Natural killer cell (primary cell): Measurements from ENCODE around the gene RAPGEF5. TPM values are rescaled to one million over a fixed set of nuclear protein-coding genes. Genes with fewer than 3 reads are reported as not detected.

ENCODE experiments used
- ATAC-seq, 3 donors: fragments of 150-1000 bp in 2 of 3; fragments of 200-7000 bp in 1 of 3; cut with Tn5 transposase; 1 replicate in 1 of 3; 2 replicates in 2 of 3; pipeline ENCODE4 v1.10.0; 2021; ENCODE audit warnings: mild to moderate bottlenecking in 2 of 3, moderate library complexity in 2 of 3
- DNase-seq, 2 donors: peaks; one replicate each; pipeline versions ENCODE4 v3.0.0 to v3.0.0-alpha.2; 2013 to 2021; ENCODE audit warnings: mixed read lengths in 1 of 2
- H3K27ac ChIP-seq: one replicate; pipeline ENCODE4 v1.5.1; 2013; ENCODE audit warnings: mild to moderate bottlenecking, low read length
- H3K27me3 ChIP-seq: one replicate; pipeline ENCODE4 v1.6.1; 2013; ENCODE audit warnings: low read length; ENCODE audit not compliant: control insufficient read depth, insufficient read depth
- H3K36me3 ChIP-seq: one replicate; pipeline ENCODE4 v1.6.1; 2013; ENCODE audit warnings: low read length; ENCODE audit not compliant: control insufficient read depth, insufficient read depth
- H3K4me1 ChIP-seq: one replicate; pipeline ENCODE4 v1.6.1; 2013; ENCODE audit warnings: low read length; ENCODE audit not compliant: control insufficient read depth, insufficient read depth
- H3K4me3 ChIP-seq: one replicate; pipeline ENCODE4 v1.5.1; 2013; ENCODE audit warnings: low read length
- H3K9me3 ChIP-seq: one replicate; pipeline ENCODE4 v1.6.1; 2013; ENCODE audit warnings: low read length; ENCODE audit not compliant: control insufficient read depth, insufficient read depth
- H3K27ac Mint-ChIP-seq, 2 donors: one replicate each; pipeline ENCODE4 v1.8.0; 2022; ENCODE audit warnings: mild to moderate bottlenecking in 2 of 2, mixed read lengths in 2 of 2, moderate library complexity in 1 of 2
- H3K27me3 Mint-ChIP-seq, 2 donors: one replicate each; pipeline ENCODE4 v1.8.0; 2022; ENCODE audit warnings: low read depth in 2 of 2, mixed read lengths in 2 of 2
- H3K36me3 Mint-ChIP-seq: one replicate; pipeline ENCODE4 v1.8.0; 2022; ENCODE audit warnings: mixed read lengths
- H3K4me1 Mint-ChIP-seq, 2 donors: one replicate each; pipeline ENCODE4 v1.8.0; 2022; ENCODE audit warnings: mixed read lengths in 2 of 2
- H3K4me3 Mint-ChIP-seq: one replicate; pipeline ENCODE4 v1.8.0; 2022; ENCODE audit warnings: mild to moderate bottlenecking, moderate library complexity, mixed read lengths
- H3K9me3 Mint-ChIP-seq, 2 donors: one replicate each; pipeline ENCODE4 v1.8.0; 2022; ENCODE audit warnings: mixed read lengths in 2 of 2
- WGBS: methylation state at CpG from one replicate; pipeline ENCODE4 v1.1.7; 2013; ENCODE audit warnings: missing lambda C conversion rate; ENCODE audit not compliant: insufficient coverage; 5-methylcytosine and 5-hydroxymethylcytosine counted together
- intact Hi-C: fragments of 100-400 bp; cut with micrococcal nuclease; formaldehyde crosslinking; loops from one replicate; pipeline ENCODE4 v1.14.2; 2022
- total RNA-seq, 4 donors: library from RNA; stranded (reverse); fragments of 120-200 nt in 1 of 4; gene quantifications; one replicate each; pipeline versions ENCODE4 v1.2.3 to v1.2.4, GENCODE V29; 2013 to 2022
- TF ChIP-seq, protein P1 (sequence below): fragments of 200-600 bp; IDR thresholded peaks from one replicate; pipeline ENCODE4 v1.8.0; 2022; ENCODE audit warnings: antibody characterized with exemption

Gene RAPGEF5
- total RNA-seq, 3 donors from 2014 or later (not counting 1 experiment from before 2014, with no cell fraction given), result 0.26 to 0.33 TPM; not detected in 1

GRCh38 chr7:22192801-22193200 is 164.2 kb downstream of the RAPGEF5 start:
- no peak for ATAC-seq
- H3K36me3 Mint-ChIP-seq, result no peaks in the 10 kb centered on the region
- H3K27ac Mint-ChIP-seq, result no peak overlapping the region
- no peak for DNase-seq
- no peaks in the 10 kb centered on the region for H3K9me3 Mint-ChIP-seq
- peaks cover 0 to 3% of the 10 kb centered on the region in 2 donors for H3K27me3 Mint-ChIP-seq
- Histone ChIP-seq H3K4me3 (no peak overlapping the region), H3K9me3 (no peaks in the 10 kb centered on the region), H3K36me3 (no peaks in the 10 kb centered on the region), H3K27ac (no peak overlapping the region), H3K27me3 (no peaks in the 10 kb centered on the region), H3K4me1 (no peaks in the 10 kb centered on the region)
- intact Hi-C loops, result no loop called here
- WGBS, result 38% methylated on average over 3 of the region's 3 CpGs
- TF ChIP-seq, protein P1, sequence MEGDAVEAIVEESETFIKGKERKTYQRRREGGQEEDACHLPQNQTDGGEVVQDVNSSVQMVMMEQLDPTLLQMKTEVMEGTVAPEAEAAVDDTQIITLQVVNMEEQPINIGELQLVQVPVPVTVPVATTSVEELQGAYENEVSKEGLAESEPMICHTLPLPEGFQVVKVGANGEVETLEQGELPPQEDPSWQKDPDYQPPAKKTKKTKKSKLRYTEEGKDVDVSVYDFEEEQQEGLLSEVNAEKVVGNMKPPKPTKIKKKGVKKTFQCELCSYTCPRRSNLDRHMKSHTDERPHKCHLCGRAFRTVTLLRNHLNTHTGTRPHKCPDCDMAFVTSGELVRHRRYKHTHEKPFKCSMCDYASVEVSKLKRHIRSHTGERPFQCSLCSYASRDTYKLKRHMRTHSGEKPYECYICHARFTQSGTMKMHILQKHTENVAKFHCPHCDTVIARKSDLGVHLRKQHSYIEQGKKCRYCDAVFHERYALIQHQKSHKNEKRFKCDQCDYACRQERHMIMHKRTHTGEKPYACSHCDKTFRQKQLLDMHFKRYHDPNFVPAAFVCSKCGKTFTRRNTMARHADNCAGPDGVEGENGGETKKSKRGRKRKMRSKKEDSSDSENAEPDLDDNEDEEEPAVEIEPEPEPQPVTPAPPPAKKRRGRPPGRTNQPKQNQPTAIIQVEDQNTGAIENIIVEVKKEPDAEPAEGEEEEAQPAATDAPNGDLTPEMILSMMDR, result no peak
- H3K4me3 Mint-ChIP-seq, result no peak overlapping the region
- no peaks in the 10 kb centered on the region for H3K4me1 Mint-ChIP-seq

DNA sequence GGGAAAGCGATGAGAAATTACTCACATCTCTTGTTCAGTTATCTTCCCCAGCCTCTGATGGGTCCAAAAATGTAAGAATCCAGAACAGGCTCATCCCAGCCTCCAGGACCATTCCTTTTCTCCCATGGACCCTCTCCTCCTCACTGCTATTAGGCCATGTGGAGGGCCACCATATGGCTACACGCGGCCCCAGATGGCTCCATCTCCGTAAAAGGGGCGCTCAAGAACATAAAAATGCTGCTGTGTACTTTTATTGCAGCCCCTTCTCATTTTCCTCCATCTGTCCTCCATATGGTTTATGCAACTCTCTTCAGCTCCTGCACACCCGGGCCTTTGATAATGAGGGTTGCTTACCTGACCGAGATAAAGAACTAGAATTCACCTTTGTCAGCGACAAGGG is 166.2 kb downstream of the RAPGEF5 start:
- TF ChIP-seq, protein P1, result no peak
- Histone ChIP-seq H3K4me3 (no peak overlapping the region), H3K4me1 (no peaks in the 10 kb centered on the region), H3K27ac (no peak overlapping the region), H3K36me3 (no peaks in the 10 kb centered on the region), H3K27me3 (no peaks in the 10 kb centered on the region), H3K9me3 (no peaks in the 10 kb centered on the region)
- no peaks in the 10 kb centered on the region for H3K36me3 Mint-ChIP-seq
- H3K4me1 Mint-ChIP-seq, result no peaks in the 10 kb centered on the region
- 92% methylated on average over 7 of the region's 8 CpGs for WGBS
- ATAC-seq (no peak), DNase-seq (no peak)
- no peak overlapping the region for H3K4me3 Mint-ChIP-seq
- no peaks in the 10 kb centered on the region for H3K9me3 Mint-ChIP-seq
- no peak overlapping the region for H3K27ac Mint-ChIP-seq
- intact Hi-C loops, result no loop called here
- peaks cover 0 to 3% of the 10 kb centered on the region in 2 donors for H3K27me3 Mint-ChIP-seq

GRCh38 chr7:22189741-22190140 is 167.2 kb downstream of the RAPGEF5 start:
- Mint-ChIP-seq H3K27me3 (peaks cover 5 to 6% of the 10 kb centered on the region in 2 donors), H3K9me3 (no peaks in the 10 kb centered on the region), H3K36me3 (no peaks in the 10 kb centered on the region), H3K4me1 (no peaks in the 10 kb centered on the region), H3K4me3 (no peak overlapping the region), H3K27ac (no peak overlapping the region)
- no peak overlapping the region for H3K27ac ChIP-seq
- ATAC-seq (no peak), DNase-seq (no peak)
- no peaks in the 10 kb centered on the region for H3K27me3 ChIP-seq
- no peaks in the 10 kb centered on the region for H3K36me3 ChIP-seq
- 94% methylated on average over 6 of the region's 6 CpGs for WGBS
- intact Hi-C loops, result no loop called here
- no peak overlapping the region for H3K4me3 ChIP-seq
- no peaks in the 10 kb centered on the region for H3K4me1 ChIP-seq
- TF ChIP-seq, protein P1, result no peak
- no peaks in the 10 kb centered on the region for H3K9me3 ChIP-seq

- no peaks in the 10 kb centered on the region for H3K4me1 Mint-ChIP-seq
Observed at GRCh38 chr7:22189230-22189629, 167.7 kb downstream of the RAPGEF5 start.

More at GRCh38 chr7:22189230-22189629, 167.7 kb downstream of the RAPGEF5 start:
- intact Hi-C loops, result no loop called here
- no peak for ATAC-seq
- no peak overlapping the region for H3K27ac Mint-ChIP-seq
- TF ChIP-seq, protein P1, result no peak
- no peaks in the 10 kb centered on the region for H3K9me3 Mint-ChIP-seq
- no peak overlapping the region for H3K27ac ChIP-seq
- H3K36me3 ChIP-seq, result no peaks in the 10 kb centered on the region
- H3K9me3 ChIP-seq, result no peaks in the 10 kb centered on the region
- no peak overlapping the region for H3K4me3 Mint-ChIP-seq
- 100% methylated on average over 2 of the region's 3 CpGs for WGBS
- H3K27me3 Mint-ChIP-seq, result peaks cover 6 to 7% of the 10 kb centered on the region in 2 donors
- H3K4me1 ChIP-seq, result no peaks in the 10 kb centered on the region
- H3K4me3 ChIP-seq, result no peak overlapping the region
- DNase-seq, result no peak
- H3K27me3 ChIP-seq, result no peaks in the 10 kb centered on the region
- no peaks in the 10 kb centered on the region for H3K36me3 Mint-ChIP-seq
